NCI-H1694 (cell line): Measurements from ENCODE around the gene ARHGEF6.

Experiments used
- DNase-seq: peaks from one replicate; lab custom pipeline; 2025; lab: John Stamatoyannopoulos, UW

The ARHGEF6 gene

DNA sequence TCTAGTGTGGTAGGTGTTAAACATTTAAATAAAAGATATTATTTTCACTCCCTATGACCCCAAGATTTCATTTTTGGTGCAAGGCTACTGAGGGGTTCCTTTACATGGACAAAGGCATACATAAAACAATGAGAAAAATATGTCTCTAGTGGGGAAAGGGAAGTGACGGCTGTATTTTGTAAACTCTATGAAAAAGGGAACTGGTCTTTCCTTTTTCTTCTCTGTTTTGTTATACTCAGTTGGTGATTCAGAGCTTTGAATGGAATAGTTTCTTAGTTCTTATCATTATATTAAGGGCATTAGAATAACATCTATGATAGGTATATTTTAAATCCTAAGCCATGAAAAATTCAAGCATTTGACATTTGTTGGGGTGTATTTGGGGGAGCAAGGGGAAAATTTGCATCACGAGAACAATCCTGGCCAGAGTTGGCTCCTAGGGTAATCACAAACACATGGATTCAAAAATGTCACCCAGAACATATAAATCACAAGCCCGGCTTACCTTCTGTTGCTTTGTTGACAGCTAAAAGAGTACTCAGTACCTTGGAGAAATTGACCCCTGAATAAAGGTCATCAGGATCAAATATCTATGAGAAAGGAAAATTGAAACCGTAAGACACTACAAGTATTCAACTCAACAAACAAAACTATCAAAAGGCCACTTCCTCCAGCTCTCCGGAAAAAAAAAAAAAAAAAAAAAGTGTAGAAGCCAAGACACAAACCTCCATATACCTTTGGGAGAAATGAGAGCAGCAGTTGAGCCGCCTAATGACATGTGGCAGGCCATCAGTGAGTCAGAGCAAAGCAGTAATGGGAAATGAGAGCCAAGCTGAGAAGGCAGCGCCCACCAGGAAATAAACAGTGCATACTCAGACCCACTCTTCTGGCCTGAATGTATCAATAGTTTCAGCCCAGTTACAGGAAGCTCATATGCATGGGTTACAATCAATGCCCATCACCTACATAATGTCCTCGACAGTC is 33.4 kb downstream of the ARHGEF6 start:
- DNase-seq = no peak

DNA sequence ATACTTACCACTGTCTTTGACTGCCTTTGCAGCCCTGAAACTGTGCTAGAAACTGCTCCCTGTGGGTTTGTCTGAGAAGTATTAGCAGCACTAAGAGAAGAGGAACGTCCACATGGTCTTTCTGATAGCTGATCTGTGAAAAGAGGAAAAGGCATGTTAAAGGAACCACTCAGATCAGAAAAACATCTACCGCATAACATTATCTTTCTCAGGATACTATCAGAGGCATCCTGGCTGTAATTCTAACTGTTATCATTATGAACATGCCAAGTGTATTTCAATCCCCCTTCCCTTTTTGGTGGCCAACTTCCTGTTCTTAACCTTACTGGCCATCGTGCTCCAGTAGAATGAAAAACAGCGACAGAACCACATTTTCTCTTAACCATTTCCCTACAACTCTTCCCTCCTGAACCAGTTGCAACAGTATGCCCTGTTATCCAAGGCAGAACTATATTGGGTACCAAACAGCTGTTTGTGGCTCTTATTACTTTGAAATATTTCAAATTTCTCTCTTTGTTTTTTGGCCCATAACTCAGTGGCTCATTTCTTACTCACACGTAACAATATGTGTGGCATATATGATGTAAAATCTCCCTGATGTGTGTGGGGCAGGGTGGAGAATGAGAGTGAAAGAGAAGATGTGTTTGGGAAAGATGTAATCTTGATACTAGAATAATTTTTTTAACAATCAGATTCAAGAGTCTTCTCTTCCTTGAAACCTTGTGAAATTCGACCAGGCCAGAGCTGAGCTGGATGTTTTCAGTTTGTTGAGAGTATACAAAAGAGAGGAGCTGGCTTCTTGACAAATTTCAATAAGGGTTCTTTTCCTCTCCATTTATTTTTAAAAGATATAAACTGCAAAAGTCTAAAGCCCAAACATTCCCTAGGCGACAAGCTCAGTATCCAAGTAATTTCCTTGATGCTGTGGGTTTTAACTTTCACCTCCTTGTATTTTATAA is 35.2 kb downstream of the ARHGEF6 start:
- DNase-seq = no peak

DNA sequence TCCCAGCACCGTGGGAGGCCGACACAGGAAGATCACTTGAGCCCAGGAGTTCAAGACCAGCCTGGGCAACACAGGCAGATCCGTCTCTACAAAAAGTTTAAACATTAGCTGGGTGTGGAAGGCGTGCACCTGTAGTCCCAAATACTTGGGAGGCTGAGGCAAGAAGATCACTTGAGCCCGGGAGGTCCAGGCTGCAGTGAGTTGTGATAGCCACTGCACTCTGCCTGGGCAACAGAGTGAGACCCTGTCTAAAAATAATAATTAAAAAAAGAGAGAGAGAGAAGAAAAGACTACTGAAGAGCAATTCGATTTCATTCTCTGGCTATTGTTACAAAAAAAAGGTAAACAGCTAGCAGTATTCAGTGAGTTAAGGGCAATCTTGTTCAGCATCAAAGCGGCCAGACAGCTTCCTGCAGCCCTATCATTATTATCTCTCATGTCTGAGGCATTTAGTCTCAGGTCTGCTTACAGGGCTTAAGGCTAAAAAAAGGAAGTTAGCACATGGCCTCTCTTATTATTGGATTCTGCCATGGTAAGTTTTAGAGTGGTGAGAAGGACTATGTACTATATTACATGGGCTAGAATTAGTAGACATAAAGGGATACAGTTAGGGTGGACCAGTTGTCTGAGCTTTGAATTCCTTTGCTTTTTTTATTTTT is 37.9 kb downstream of the ARHGEF6 start:
- no peak for DNase-seq

DNA sequence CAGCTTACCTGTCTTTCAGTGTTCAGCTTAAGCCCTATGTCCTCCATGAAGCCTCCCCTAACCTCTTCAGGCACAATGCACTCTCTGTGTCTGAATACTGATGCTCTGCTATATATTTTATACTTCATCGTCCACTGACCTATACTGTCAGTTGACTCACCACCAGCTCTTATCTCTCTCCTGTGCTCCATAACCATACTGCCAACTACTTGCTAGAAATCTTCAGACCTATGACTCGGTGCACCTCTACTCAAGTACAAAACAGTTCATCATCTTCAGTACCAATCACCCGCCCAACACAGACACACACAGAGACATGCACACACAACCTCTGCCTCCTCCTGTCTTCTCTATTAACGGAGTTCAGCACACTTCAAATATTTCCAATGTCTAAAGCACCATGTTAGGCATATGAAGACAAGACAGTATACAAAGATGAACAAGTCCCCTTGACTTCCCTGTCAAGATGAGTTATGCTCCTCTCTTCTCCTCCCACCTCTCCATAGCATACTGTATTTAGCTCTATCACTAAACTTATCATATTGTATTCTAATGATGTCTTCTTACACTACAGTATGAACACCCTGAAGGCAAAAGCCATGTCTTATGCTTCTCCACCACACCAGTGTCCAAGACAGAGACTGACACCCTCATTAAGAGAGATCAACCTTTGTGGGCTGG is 42.5 kb downstream of the ARHGEF6 start:
- no peak for DNase-seq

DNA sequence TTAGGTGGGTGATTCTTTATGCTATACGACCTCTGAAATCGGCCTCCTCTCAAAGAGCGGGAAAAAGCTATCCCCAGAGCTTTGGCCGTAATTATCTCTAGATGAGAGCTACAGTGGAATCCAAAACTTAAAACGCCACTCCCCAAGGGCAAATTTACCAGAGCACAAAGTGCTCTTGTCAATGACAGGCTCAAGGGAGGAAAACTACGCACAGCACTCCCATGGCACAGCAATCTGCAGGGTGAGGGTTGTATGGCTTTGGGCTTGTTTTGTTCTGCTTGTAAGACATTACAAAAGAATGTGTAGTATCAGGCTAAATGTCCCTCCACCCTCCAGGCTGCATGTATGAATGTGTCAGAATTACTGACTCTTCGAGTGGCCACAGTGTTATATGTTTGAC is 44.0 kb downstream of the ARHGEF6 start:
- DNase-seq = no peak

DNA sequence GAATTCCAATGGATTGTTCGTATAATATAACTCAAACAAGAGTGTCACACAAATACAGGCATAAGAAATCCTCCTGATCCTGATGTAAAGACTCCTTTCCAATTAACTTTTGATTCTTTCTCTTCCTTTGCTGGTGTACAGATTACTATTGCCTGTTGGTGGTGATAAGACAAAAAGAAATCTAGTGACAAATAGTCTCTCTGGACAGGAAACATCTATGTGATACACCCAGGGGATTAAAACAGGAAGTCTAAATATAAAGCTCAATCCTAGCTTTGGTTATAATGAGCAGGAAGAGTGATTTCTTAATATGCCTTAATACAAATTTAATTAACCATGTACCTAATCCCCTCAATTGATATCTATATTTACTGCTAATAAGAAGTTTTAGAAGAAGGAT is 45.1 kb downstream of the ARHGEF6 start:
- no peak for DNase-seq

DNA sequence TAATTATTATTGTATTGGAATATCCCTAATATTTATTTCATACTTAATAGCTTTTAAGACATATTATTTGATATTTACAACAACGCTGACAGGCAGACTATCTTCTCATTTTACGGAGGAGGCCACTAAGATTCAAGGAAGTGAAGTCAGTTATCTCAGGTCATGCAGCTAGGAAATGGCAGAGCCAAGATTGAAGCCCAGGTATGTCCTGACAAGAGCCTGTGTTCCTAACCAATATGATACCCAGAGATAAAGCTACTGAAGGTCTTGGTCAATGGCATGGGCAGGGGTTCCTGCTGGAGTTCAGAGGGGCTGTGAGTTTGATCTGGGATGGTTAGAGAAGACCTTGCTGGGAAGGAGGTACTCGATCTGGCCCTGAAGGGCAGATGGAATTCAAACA is 47.1 kb downstream of the ARHGEF6 start:
- no peak for DNase-seq

DNA sequence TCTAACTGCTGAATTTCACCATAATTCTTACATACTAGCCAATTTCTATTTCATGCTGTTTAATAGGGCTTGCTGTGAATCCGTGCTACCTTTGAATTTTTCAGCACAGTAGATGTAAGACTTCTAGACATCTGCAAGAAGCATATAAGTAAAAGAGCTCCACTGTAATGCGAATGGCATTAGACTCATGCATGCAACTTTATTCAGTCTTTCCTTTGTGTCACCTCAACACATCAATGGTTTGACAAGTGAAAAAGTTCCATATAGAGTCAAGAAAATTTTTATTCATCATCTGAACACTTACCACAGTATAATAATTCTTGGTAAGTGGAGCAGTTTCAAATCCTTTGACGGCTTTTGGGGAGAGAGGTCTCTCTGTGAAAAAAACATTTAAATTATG is 48.9 kb downstream of the ARHGEF6 start:
- no peak for DNase-seq

DNA sequence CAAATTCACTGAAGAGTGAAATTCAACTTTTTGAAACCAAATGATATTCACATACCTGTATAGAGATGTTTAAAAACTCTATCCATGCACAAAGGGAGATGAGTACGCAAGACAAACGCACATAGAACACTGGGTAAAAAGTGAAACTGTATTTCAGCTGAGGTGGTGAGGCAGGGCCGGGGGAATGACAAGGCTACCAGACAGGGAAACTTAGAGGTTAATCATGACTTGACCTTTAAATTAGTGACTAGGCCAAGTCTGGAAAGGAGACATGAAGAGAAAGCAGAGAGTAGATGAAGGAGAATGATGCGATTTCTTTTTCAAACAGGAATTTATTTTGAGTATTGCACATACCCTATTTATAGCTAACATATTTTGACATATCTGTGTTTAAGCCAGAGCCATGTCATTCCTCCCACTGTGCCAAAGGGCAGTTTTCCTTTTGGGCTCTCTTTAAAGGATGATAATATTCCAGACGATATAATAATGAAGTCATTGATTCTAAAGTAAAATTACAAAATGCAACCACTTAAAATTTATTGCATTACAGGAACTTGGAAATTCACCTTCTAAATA is 49.4 kb downstream of the ARHGEF6 start:
- no peak for DNase-seq

DNA sequence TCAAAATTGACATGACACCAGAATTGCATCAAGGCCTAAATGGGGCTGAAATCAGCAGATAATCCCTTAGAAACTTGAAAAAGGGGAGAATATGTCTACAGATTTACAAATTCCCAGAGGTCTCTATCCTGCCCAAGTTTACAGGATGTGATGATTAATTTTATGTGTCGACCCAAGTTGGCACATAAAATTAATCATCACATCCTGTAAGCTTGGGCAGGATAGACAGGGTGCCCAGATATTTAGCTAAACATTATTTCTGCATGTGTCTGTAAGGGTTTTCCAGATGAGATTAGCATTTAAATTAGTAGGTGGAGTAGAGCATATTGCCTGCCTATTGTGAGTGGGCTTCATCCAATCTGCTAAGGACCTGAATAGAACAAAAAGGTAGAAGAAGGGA is 52.3 kb downstream of the ARHGEF6 start:
- no peak for DNase-seq

DNA sequence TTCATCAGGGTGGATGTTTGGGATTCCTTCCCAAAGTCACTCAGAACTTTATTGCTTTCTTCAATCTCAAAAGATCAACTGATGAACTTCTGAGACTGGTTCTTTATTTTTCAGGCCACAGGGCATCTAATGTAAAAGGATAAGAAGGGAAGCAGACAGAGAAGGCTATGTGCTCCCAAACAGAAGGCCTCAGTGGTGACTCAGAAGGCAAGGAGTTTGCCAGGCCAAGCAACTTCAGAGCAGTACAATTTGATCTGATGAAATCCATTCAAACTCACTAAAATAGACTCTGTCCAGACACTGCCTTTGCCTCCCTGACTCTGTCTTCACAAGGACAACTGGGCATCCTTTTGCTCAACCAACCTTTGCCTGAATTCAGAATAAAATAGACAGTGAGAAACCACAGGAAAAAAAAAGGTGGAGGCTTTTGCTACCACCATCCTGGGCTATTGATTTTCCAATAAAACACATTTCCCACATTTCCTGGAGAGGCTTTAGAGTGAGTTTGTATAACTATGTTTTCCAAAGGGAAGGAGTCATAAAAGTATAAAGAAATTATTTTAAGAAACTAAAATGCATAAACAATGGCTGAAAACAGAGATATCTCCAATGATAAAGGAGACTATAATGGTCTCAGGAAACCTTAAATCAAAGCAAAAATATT is 55.2 kb downstream of the ARHGEF6 start:
- DNase-seq = no peak

DNA sequence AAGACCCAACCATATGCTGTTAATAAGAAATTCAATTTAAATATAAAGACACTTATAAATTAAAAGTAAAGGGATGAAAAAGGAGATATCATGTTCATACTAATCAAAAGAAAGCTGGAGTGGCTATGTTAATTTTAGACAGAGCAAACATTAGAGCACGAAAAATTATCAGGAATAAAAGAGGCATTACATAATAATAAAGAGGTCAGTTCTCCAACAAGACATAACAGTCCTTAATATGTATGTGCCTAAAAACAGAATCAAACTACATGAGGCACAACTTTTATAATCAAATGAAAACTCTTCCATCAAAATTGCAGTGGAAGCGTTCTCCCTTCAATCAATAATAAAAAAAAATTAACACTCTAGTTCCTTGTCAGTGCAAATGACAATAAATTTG is 62.6 kb downstream of the ARHGEF6 start:
- DNase-seq = no peak

DNA sequence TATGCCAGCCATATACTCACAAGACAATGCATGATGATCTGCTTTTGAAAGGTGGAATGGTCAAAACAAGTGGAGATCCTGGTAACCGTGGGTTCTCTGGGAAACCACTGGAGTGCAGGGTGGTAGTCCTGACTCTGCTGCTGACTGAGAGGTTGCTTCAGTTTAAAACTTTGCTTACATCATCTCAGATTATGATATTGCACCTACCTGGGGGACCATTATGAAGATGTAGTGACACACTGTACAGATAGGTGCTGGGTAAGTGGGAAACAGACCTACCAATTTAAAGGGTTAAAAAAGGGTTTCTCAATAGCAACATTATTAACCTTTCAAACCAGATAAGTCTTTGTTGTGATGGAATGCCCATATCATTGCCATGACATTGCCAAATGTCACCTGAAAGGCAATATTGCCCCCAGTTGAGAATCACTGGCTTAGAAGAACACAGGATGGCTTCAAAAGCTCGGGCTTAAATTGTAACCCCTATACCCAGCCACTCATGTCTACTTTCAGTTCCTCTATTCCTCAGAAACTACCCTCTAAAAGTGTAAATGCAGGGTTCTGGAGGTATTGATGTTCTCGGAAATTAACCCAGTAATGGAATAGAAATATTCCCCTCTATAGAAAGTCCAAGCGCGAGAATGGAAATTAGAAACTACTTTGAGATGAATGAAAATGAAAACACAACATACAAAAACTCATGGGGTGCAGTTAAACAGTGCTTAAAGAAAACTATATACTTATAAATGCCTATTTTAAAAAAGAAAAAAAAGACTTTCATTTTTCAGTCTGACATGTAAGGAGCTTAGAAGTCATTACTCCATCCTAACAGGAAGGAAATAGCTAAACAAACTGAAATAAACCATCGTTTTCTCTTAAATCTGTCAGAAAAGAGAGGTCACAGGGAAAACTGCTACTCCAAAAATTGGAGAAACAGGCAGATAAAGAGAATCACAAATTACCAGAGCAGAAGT is 65.8 kb downstream of the ARHGEF6 start:
- DNase-seq = no peak

DNA sequence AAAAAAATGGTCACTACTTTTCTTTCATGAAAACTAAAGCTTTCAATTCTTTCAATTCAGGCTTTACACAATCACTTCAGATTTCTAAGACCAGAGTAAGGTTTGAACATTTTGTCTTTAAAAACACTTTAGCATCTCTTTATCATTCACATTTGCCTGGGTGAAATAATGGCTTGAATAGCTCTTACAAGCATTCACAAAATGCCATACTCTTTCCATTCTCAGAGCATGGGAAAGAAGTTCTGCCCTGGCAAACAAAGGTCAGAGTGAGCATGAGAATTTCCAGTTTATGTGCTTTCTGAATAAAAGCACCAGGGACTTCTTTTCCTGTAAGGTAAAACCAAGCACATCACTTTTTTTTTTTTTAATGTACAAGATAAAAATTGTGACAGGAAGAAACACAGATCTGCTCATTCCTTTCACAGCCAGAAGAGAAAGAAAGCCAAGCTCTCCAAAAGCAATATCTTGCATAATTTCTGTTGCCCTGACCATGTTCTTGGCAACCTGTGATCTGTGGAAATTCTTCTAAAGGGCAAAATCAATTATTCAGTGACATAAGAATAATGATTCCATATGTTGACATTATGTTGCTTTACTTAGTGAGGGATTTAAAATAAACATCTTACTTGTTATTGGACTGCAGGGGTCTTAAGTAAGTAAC is 68.0 kb downstream of the ARHGEF6 start:
- no peak for DNase-seq

DNA sequence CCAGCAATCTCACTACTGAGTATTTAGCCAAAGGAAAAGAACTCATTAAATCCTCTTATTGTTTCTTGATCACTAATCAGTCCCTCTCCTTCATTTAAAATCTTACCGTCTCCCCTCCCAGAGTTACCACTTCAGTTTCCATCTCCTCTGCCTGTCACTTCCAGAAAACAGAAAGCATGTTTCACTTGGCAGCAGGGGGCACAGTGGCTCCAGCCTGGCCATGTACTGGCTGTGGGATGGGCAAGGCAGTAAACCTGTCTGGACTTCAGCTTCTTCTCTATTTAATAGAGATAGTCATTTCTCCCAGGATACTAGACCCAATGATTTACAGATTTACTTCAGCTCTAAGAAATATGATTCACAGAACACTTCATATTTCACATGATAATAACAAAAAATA is 69.6 kb downstream of the ARHGEF6 start:
- DNase-seq = no peak

DNA sequence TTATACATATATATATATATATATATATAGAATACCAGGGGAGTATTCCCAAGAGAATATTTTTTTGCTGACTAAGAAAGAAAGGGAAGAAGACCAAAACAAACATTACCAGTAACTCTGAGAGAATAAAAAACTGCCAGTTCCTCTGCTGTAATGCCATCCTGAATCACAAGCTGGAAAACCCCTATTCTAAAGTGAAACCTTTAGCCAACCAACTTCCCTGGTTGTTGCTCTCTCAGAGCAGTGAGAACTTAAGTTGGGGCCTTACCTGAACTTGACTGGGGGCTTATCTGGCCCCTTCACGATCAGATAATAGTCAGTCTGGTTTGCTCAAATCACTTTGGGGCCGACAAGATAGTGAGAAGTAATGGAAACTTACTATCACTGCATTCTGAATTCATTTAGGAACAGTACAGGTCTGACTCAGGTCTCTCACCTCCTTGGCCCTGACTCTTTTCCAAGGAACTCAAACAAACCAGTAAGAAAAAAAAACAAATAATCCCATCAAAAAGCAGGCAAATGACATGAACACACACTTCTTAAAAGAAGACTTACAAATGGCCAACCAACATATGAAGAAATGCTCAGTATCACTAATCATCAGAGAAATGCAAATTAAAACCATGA is 70.3 kb downstream of the ARHGEF6 start:
- no peak for DNase-seq

DNA sequence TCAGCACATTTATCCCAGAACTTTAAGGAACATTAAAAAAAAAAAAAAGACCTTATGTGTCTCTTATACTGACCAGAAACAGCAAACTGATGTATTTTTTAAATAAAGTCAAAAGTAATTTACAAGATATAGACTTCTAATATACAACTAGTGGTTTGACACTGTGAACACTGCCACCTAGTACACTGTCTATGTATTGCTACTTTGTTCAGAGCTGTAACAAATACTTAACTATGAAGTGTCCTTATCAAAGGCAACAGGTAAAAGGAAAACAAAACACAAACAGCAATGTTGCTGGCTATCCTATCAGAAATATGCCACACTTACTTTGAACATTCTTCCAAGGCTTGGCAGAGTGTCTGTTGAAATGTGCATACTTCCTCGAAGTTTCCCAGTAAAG is 72.4 kb downstream of the ARHGEF6 start:
- no peak for DNase-seq

DNA sequence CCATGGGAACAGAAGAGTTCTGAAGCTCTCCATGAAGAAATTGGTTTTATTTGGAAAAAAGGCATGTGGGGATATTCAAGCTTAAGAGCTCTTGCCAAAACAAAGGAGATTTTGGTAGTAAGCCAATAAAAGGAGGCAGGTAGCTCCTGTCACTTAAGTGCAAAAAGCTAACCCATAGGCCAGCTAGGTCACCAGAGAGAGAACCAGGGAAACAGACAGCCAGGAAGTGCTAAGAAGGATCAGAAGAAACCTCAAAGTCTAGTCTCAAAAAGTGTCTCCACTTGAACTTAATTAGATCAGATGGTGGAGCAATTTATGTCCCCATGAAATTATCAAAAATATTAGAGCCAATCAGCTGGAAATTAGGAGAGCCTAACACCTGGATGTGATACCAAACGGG is 83.6 kb downstream of the ARHGEF6 start:
- no peak for DNase-seq
